Measurements from ENCODE around the gene ZNF768.

- TF ChIP-seq CTCF (conservative IDR thresholded peaks at IDR 0.05; ENCODE audit: low read length): no peak
- TF ChIP-seq EZH2phosphoT487 (IDR thresholded peaks at IDR 0.05; ENCODE audit: borderline replicate concordance, low read depth, low read length): no peak
These were observed 44.5 kb upstream of the ZNF768 start for GRCh38 chr16:30570636-30571444.

Data from OCI-LY7 (cell line).